PC-3 (cell line): ENCODE results near the gene AK8.

Experiments
- CTCF ChIP-seq: fragments of 300-600 bp; sonication (generic); conservative IDR thresholded peaks from 2 replicates; pipeline ENCODE4 v1.5.1; 2017; ENCODE audit warnings: antibody characterized with exemption, low read depth, mild to moderate bottlenecking, low read length
- EZH2 ChIP-seq: fragments of 300-600 bp; sonication (generic); IDR thresholded peaks from one replicate; pipeline ENCODE4 v1.6.1; 2017; ENCODE audit warnings: antibody characterized with exemption, mild to moderate bottlenecking, low read length; ENCODE audit not compliant: unreplicated experiment
- EZH2phosphoT487 ChIP-seq: fragments of 300-600 bp; sonication (generic); IDR thresholded peaks from 2 replicates; pipeline ENCODE4 v1.6.1; 2018; ENCODE audit warnings: mild to moderate bottlenecking, antibody characterized with exemption, low read length, borderline replicate concordance

GRCh38 chr9:132728497-132728896, 149.6 kb downstream of the AK8 start:
- TF ChIP-seq EZH2phosphoT487 (no peak), CTCF (no peak), EZH2 (no peak)
